UCSD-AML1 (cell line): ENCODE results near the gene GLCCI1.
"Not testable (repeated sequence)": the region's sequence is repeated elsewhere in the genome, so short reads cannot be mapped to it uniquely, and the experiment has no call there.

ENCODE experiments used
- DNase-seq: peaks from one replicate; lab custom pipeline; 2025; ENCODE audit not compliant: unreplicated experiment; lab: John Stamatoyannopoulos, UW

Gene GLCCI1

GRCh38 chr7:7988706-7989105, 20.1 kb downstream of the GLCCI1 start:
- DNase-seq: no peak

DNA sequence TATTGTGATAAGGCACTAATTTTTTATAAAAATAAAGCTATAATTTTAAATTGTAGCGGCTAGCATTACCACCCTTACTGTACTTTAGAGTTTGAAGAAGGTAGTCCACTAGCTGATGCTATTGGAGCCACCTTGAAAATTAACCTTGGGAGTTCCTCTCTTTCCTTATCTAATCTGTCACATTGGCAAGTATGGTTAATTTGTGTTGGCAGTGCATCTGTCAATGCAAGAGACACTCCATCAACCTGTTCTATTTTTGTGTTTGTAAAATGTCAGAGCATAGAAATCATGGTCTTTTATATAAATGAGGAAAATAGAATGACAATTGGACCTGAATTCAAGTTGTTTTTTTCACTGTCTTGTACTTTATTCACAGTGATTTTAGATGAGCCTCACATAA, 20.5 kb downstream of the GLCCI1 start:
- no peak for DNase-seq

GRCh38 chr7:7989616-7990440, 21.2 kb downstream of the GLCCI1 start:
- no peak for DNase-seq

- DNase-seq: no peak
Observed at GRCh38 chr7:7990441-7990761, 21.8 kb downstream of the GLCCI1 start.

DNA sequence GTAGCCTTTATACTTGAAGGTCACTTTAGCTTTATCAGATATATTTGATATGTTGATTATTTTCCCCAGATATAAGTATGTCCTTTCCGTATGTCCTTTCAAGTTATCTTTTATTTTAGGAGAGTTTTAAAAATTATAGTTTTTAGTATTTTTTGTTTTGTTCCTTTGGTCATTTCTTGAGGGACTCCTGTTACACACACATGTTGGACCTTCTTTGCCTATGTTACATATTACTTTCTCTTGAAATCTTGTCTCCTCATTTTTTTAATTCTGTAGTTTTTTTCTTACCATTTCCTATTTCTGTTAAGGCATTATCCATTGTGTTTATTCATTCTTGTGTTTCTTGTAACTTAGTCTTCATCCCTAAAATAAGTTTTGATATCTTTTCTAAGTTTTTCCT, 23.9 kb downstream of the GLCCI1 start:
- no peak for DNase-seq

DNA sequence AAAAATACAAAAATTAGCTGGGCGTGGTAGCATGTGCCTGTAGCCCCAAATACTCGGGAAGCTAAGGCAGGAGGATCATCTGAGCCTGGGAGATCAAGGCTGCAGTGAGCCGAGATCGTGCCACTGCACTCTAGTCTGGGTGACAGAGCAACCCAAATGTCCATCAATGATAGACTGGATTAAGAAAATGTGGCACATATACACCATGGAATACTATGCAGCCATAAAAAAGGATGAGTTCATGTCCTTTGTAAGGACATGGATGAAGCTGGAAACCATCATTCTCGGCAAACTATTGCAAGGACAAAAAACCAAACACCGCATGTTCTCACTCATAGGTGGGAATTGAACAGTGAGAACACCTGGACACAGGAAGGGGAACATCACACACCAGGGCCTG, 26.8 kb downstream of the GLCCI1 start:
- not testable (repeated sequence) for DNase-seq

- DNase-seq: no peak
Observed at GRCh38 chr7:7996568-7996967, 28.0 kb downstream of the GLCCI1 start.

DNA sequence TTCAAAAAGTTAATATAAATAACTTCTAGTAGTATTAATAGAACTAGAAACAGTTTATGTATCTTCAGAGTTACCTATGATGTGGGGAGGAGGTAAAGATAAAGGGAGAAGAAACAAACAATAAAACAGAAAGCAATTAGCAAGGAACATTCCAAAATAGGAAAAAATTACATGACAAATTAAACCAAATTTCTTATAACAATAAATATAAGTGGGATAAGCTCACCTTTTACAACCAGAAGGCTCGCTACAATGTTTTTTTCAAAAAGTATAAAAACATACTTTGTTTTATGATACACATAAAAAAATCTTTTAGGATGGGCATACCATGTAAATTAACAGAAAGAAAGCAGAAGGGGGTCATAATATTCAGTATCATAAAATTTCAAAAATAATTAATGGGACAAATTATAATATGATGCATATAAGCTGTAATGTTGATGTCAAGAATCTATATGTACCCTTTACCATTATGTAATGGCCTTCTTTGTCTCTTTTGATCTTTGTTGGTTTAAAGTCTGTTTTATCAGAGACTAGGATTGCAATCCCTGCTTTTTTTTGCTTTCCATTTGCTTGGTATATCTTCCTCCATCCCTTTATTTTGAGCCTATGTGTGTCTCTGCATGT, 31.8 kb downstream of the GLCCI1 start:
- DNase-seq: no peak

DNA sequence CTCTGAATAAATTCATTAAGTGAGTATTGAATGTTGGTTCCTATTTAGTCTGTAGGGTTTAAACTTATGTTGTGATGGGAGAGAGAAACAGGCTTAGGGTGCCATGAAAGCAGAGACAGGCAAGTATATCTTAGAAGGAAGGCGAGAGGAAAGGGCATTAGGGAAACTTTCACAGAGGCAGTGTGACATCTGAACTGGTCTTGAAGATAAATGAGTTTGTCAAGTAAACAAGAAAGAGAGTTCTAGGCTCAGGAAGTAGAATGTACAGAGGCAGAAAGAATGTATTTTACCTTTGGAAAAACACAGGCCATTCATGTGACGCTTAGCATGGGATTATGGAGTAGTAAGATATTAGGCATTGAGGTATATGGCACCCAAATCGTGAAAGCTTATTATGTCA, 34.5 kb downstream of the GLCCI1 start:
- DNase-seq: no peak

GRCh38 chr7:8005279-8005678, 36.7 kb downstream of the GLCCI1 start:
- no peak for DNase-seq

GRCh38 chr7:8014399-8014798, 45.8 kb downstream of the GLCCI1 start:
- DNase-seq: no peak

DNA sequence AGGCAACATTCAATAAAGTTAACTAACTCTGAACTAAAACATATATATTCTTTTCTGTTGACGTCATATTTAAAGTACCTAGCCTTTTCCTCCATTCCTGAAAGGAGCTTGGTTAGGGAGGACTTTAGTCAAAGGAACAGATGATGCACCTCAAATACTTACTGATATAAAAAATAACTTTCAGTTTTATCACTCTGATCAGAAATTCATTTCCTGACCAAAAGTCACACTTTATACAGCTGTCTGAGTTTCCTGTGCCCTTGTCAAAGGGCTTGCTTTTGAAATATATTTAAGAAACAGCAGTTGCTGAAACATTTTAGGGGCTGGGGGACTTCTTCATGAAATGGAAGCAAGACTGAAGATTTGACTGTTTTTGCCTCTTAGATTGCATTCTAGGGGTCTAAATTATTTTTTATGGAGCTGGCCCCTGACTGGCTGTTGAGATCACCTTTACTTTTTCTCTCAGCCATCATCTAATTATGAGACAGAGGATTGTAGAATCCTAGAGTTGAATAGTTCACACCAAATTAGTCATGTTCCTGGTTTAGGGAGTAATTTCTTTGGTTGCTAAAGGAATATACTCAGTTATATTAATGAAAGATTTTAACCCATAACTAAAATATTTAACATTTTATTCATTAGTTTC, 46.6 kb downstream of the GLCCI1 start:
- DNase-seq: no peak

GRCh38 chr7:8015746-8016120, 47.1 kb downstream of the GLCCI1 start:
- DNase-seq: no peak

DNA sequence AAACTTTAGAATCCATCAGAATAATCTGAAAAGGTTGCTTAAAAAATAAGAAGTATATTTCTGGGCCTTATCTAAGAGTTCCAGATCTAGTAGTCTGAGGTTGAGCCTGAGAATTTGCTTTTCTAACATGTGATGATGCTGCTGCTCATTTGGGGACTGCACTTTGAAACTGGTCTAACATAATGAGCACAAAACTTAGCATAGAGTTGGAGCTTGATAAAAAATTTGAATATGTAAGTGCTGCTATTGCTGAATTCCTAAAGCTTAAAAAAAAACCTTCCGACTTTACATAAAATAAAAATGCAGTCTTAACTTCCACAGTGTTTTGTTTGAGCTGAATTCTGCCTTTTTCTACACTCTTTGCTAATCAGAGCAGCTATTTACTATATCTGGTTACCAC, 48.8 kb downstream of the GLCCI1 start:
- no peak for DNase-seq

DNA sequence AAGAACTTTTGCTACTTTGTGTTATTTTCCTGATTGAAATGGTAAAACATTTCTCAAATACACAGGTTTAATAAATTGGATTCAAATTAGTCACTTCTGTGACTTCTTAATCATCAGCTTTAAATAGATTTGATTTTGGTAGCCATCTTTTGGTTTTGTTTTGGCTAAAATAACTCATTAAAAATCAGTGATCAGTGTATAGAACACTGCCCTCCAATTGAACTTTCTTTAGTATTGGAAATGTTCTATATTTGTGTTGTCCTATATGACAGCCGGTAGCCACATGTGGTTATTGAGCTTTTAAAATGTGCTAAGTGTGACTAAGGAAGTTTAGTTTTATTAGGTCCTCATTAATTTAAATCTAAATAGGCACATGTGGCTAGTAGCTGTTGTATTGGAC, 50.4 kb downstream of the GLCCI1 start:
- DNase-seq: no peak

DNA sequence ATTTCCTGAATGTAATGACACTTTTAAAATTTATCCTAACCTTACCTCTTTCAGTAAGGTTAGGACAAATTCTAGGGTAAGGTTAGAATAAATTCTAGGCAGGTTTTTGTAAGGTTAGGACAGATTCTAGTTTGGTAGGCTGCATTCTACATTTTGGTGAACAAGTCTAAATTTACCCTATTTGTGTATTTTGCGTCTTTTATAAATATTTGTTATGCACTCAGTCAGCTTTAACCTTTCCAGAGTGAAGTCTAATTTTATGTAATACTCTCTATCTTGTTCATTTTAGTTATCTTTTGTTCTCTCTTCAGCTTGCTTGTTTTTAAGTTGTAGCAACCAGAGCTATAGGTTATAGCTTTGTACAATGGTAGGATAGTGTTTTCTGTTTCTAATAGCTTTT, 54.0 kb downstream of the GLCCI1 start:
- DNase-seq: no peak

DNA sequence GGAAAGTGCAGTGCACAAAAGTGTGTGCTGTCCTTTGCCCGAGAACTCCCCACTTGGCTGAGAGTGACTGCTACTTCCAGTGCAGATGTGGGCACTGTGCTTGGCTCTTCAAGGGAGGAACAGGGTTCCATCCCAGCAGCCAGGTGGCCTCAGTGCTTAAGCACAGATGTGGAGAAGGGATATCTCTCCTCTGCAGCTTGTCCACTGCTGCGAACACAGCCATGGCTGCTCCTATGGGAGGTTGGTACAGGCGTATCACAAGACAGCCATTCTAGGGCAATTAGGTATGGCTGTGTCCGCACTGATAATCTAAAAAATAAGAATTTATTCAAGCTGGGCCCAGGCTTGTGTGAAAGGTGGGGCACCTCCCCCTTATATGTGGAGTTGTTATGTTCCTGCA, 66.6 kb downstream of the GLCCI1 start:
- no peak for DNase-seq

DNA sequence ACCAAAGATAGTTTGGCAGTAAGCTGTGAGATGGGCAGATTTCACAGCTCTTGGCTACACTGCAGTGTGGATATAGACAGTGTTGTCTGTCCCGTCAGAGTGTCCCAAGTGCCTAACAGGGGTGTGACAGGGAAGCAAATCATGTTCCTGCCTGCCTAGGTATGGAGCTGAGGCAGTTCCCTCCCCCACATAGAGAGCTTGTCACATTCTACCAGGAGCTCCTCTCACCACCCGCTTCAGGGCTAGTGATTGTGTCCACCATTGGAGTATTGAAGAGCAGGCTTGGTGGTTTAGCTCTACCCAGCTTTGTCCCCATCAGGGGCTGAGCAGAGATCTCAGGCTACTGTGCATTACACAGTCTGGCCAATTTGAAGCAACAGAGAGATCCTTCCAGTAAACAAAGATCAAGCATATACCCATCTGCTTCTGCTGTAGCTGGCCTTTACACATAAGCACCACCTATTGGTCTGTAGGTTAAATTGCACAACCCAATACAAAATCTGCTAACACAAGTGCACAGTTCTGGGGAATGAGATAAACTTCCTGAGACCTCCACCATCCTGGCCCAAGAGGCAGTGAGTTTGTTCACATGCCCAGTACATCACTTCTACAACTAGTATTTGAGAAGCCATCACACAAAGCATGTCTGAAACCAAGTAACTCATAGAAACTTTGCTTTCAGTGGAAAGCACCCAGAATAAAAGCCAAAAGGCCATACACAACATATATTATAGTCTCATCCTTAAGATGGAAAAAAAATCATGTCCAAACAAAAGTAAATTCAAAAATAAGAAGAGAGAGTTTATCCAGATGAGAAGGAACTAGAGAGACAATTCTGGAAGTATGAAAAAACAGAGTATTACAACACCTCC, 67.3 kb downstream of the GLCCI1 start:
- DNase-seq: no peak

- DNase-seq: no peak
Observed at GRCh38 chr7:8037151-8037550, 68.6 kb downstream of the GLCCI1 start.

- no peak for DNase-seq
Observed at GRCh38 chr7:8040768-8041369, 72.3 kb downstream of the GLCCI1 start.
